AG08395 (cell line): ENCODE results near the gene UNC13D.

ENCODE experiments used
- DNase-seq: peaks from one replicate; pipeline ENCODE4 v3.0.0; 2012; ENCODE audit warnings: mixed read lengths, low spot score

The UNC13D gene

GRCh38 chr17:75850928-75851692 is 6.9 kb upstream of the UNC13D start:
- DNase-seq = no peak

DNA sequence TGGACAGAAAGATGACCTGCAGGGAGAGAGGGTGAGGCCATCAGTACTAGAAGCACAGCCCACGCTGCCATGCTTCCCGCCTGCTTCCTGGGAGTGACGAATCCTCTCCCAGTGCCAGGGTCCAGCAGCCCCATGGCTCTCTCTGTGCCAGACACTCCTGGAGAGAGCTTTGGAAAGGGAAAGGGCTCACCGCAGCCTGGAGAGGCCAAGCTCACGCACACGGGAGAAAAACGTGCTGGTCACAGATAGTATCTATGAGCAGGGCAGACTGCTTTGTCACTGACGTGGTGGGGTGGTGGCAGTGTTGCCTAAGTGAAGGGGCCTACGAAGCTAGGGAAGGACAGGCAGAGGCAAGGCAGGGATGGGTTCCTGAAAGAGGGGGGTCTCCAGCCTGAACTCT is 5.5 kb upstream of the UNC13D start:
- DNase-seq = no peak

- DNase-seq = no peak
Observed at GRCh38 chr17:75849279-75849646, 5.1 kb upstream of the UNC13D start.

DNA sequence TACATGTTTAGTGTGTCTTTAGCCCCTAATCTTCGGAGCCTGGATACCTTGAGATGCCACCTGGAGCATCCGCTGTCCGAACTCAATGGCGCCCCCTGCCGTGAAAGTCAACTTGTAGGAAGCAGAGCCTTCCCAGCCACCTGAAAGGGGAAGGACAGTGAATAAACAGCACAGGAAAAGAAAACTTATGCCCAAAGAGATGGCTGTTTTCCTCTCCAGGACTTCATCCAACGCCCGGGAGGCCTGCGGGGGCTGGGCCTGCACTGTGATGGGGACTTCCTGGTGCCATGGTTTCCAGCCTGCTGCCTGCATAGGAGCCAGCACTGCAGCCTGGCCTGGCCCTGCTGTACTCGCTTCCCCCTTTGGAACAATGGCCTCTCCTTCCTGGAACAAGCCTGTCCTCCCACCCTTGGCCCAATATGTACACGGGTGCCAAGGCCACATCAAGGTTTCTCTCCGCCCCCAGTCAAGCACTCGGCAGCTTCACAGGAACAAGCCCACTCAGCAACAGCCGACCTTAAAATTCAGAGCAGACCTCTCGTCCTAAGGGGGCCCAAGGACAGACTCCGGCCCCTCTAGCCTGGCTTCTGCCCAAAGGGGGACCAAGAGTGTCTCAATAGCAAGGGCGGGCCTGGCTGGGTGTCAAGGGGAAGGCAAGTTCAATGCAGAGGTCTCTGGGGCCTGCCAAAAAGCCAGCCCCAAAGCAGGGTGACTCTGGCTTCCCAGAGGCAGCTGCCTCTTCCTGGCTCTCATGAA is 4.5 kb upstream of the UNC13D start:
- DNase-seq = no peak

- no peak for DNase-seq
Observed at GRCh38 chr17:75847614-75848522, 3.7 kb upstream of the UNC13D start.

DNA sequence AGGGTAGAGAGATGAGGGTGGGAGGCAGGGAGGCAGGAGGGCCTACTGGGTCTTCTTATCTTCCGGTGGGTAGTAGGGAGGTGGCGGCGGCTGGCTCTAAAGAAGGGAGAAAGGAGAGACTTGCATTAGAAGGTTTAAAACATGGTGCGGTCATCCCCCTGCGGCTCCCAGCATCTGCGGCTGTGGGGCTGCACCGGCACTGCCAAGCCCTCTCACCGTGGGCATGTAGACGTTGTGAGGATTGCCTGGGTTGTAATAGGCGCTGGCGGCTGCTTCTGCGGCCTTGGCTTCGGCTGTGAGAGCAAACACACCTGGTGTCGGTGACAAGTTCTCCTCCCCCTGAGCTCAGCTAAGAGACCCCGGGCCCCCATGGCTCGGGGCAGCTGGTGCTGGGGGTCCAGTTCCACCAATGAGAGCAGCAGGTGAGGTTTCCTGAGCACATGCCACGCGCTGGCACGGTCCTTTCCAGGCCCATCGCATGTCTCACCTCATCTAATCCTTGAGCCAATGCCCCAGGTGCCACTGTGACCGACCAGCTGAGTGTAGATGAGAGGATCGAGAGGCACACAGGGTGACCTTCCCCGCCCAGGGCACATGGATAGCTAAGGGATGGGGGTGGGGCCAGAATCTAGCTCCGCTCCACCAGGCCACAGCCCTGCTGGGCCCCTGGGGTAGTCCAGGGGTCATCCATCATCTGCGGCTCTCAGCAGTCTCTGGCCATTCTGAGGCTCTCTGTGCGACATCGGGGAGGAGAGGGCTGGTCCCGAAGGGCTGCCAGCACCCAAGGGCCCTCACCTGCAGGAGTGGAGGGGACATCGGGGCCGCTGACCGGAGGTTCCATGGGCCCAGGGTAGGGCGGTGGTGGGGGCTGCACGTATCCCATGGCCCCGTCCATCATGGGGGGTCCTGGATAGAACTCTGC is 2.7 kb upstream of the UNC13D start:
- DNase-seq = no peak

- no peak for DNase-seq
Observed at GRCh38 chr17:75845933-75846691, 1.9 kb upstream of the UNC13D start.

- peak; percentile 82 for DNase-seq
Observed at GRCh38 chr17:75845058-75845711, 981 bp upstream of the UNC13D start.

DNA sequence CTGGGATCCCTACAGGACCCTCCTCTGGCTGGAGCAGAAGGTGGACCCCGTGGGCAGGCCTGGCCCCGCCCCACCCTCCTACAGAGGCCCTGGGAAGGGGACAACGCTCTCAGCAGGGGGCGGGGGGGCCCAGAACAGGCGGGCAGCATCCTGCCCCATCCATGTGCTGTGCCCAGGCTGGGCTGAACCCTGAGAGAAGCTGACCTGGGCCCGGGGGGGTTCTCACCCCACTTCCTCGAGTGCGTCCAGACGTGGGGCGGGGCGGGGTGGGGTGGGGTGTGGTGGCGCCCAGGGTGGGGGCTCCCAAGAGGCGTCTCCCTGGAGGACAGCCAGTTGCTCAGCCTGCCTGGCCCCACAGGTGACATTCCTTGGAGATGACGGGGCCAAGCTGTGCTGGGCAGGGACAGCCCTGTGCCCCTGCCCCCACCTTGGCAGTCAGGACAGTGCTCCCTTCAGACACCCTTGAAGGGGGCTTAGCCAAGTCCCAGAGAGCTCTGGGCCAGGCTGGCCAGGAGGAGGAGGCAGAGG is 390 bp upstream of the UNC13D start:
- DNase-seq = no peak

DNA sequence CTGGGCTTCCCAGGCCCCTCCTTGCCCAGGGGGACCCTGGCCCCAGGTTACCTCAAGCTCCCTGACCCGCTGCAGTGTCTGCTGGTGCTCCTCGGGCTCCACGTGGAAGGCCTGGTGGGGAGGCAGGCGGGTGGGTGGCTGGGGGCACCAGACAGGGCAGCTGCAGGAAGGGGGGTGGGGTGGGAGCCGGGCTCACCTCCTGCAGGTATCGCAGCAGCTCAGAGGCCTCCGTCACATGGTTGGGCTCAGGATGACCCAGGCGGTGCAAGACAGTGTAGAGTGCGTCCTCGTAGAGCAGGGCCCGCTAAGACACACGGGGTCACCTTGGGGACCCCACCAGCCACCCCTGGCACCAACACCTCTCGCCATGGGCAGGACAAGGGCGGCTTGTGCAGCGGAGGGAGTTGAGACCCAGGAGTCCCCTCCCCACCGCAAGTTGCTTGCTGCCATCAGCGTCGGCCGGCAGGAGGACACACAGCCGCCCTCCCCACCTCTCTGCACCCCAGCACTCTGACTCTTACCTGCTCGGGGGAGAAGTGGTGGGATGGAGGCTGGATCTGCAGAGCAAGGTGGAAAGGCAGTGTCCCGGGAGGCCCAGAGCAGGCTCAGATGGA is 1.1 kb downstream of the UNC13D start:
- no peak for DNase-seq

DNA sequence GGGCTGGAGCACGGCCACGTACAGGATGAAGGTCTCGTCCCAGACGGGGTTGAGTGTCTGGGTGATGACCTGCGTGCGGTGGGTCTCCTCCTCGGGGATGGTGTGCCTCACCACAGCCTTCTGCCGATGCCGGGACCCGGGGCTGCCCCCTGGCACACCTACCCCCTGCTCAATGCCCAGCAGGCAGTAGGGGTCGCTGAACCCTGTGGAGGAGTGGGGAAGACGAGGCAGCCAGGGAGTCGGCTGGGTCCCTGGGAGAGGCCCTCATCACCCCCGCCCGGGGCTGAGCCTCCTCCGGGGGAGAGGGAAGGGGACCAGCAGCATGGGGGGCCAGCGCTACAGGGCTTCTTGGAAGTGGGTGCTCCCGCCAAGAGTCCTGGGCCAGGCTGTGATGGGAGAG is 1.8 kb downstream of the UNC13D start:
- no peak for DNase-seq

DNA sequence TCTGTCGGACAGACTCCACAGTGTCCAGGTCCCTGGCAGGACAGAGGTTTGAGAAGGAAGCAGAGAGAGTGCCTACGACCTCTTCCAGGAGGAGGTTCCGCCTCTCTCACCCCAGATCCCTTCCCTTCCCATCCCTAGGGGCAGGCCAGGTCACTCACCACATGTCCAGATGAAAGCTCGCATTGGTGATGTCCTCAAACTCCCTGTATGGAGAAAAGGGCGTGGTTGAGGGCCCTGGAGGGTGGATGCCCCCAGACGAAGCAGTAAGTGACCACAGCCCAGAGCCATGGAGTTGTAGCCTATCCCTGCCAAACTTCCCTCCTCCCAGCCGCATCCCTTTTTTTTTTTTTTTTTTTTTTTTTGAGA is 3.4 kb downstream of the UNC13D start:
- no peak for DNase-seq

- no peak for DNase-seq
Observed at GRCh38 chr17:75839942-75840798, 4.0 kb downstream of the UNC13D start.

DNA sequence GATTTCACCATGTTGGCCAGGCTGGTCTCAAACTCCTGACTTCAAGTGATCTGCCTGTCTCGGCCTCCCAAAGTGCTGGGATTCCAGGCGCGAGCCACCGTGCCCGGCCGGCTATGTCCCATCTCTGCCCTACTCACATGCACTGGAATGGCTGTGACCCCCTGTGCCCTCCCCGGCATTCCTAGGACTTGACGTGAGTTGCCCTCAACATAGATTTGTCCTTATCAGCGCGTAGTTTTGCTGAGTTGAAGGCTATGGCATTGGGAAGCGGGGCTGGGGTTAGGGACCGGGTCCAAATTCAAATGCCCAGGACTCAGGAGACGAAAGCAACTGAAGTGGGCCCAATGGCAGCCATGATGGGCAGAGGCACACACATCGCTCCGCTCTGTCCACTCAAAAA is 5.8 kb downstream of the UNC13D start:
- no peak for DNase-seq

- DNase-seq = no peak
Observed at GRCh38 chr17:75837899-75838298, 6.3 kb downstream of the UNC13D start.

GRCh38 chr17:75836605-75837004 is 7.6 kb downstream of the UNC13D start:
- DNase-seq = no peak

- DNase-seq = no peak
Observed at GRCh38 chr17:75835654-75835987, 8.6 kb downstream of the UNC13D start.

- DNase-seq = peak; percentile 37
Observed at GRCh38 chr17:75834928-75835653, 9.1 kb downstream of the UNC13D start.
